HG03135 (cell line): ENCODE data around the gene BUD13.

Experiments used
- ATAC-seq: cut with Tn5 transposase; IDR thresholded peaks from one replicate; pipeline ENCODE4 v1.9.1; 2021; ENCODE audit warnings: mild to moderate bottlenecking, moderate library complexity; ENCODE audit not compliant: unreplicated experiment

Gene BUD13

DNA sequence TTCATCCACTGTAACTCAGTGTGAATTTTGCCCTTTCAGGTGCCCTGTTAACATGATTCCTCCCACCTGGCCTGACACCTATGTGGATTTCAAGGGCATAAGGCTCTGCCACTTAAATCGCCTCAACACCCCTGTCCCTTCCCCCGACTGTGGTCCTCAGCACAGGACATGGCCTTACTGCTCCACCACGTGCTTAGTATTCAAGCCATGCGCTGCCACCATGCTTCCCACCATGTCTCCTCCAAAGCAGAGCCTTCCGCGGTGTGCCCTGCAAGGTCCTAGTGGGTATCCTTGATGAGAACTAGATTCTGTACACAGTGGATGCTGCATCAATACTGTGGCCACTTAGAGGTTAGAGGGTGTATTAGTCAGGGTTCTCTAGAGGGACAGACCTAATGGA lies 51.9 kb downstream of the BUD13 start:
- ATAC-seq: no peak

DNA sequence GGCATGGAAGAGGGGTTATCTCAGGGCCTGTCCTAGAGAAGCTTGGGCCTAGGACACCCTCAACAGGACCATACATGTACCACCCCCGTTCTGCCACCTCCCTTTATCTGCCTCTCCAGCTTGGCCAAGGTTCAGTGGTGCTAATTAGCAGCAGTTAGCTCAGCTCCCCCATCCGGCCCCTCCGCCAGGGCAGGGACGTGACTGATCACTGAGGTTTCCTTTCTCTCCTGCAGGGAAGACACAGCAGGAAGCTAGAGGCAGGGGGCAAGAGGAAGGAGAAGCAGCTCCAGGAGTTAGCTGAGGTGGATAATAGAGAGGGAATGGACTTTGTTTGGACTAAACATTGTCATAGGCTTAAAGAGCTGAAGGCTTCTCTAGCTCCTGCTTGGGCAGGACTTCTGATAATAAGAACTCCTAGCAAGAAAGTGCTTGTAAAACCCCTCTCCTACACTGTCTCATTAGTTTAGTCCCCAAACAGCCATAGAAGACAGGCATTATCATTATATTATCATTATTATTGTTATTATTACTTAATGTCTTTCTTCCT lies 53.8 kb downstream of the BUD13 start:
- no peak for ATAC-seq

GRCh38 chr11:116716621-116717020 lies 56.2 kb downstream of the BUD13 start:
- no peak for ATAC-seq

DNA sequence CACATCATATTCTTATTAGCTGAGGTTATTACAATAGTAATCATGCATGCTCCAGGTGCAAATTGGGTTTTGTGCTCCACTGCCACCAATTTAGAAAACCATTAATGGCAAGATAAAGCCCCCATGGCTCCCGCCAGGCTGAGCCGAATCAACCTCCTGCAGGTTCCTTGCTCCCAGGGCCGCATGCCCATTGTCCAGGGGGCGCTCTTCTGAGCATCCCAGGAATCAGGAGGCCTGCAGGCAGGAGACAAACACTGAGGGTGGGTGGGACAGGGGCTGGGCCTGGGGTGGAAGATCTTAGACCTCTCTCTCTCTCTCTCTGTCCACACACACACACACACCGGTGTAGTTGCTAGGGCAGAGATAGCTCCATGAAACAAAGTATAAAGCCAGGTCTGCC lies 57.4 kb downstream of the BUD13 start:
- ATAC-seq: no peak

DNA sequence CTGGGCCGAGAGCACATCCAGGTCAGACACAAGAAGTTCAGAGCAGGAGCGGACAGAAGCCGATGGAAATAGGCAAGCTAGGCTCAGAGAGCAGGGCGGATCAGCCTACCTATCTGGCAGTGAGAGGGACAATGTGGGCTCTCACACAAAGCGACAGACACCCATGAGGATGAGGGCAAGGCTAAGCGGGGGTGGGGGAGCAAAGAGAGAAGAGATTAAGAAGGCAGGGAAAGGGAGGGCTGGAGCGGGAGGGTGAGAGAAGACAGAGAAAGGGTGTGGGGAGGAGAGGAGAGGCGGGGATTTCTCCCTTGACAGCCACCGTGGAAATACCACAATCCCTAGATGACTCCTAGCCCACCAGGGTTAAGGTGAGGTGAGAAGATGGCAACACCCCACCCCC lies 57.9 kb downstream of the BUD13 start:
- no peak for ATAC-seq

GRCh38 chr11:116712428-116712827 lies 60.4 kb downstream of the BUD13 start:
- ATAC-seq: no peak

- no peak for ATAC-seq
Measured at GRCh38 chr11:116710762-116711161, 62.0 kb downstream of the BUD13 start.

DNA sequence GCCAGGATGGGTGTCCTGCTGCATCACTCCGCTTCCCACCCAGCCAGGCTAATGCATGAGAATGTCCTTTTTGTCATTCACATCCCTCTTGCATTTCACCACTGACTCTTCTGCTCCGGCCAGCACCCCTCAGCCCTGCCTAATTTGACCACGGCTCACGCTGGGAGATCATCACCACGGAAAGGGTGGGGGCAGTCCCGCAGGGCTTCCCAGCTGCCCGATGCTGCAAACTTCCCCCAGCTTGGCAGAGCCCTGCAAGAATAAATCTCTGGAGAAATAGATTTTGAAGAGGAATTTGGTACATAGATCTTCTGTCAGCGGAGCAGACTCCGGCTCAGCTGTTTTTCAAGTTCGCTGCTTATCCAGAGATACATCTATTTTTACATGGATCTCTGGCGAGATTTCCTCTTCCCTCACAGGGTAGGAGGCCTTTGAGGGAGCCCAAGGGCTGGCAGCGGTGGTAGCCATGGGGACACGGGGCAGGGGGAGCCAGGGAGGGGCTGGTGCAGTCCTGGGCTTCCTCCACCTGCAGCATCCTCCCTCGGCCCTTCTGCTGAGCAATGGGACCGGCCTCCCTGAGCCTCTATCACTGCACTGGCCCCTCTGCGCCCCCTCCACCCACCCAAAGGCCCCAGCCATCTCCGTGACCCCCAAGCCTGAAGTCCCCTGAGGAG lies 62.6 kb downstream of the BUD13 start:
- ATAC-seq: no peak

DNA sequence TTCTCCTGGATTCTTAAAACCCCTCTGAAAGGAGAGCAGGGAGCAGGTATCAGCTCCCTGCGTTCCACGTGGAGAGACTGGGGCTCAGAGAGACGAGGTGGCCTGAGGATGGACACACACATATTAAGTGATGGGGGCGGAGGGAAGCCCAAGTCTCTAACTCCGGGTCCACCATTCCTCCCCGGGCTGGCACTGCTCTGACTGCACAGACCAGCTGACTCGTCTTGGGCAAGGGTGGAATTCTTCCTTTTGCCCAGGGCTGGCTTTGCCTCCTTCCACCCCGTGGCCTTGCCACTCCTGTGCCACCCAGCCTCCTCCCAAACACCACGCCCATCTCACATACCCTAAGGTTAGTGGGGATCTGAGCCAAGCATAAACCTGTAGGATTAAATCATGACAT lies 65.0 kb downstream of the BUD13 start:
- no peak for ATAC-seq

GRCh38 chr11:116707161-116707629 lies 65.6 kb downstream of the BUD13 start:
- ATAC-seq: no peak

- no peak for ATAC-seq
Measured at GRCh38 chr11:116703421-116703820, 69.4 kb downstream of the BUD13 start.

DNA sequence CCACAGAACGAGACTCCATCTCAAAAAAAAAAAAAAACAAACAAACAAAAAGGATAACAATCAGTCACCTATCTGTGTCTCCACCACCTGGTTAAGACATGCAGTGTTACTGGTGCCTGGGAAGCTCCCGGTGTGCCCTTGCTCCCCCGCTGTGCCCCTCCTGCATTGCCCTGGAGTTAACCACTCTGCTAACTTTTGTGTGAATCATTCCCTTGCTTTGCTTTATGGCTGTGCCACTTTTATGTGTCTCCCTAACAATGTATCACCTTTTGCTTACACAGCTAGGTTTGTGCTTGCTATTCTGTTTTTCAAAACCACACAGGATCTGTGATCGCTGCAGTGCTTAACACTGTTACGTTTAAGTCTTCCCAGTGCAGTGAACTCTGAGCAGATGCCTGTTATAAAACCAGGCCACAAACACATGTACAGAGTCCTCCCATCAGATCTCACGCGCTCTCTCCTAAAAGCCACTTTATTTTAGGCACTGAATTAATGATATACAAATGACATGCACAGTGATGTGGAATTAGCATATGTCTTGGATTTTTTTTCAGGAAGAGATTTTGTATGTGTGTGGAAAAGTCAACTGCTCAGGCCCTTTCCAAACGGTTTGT lies 69.9 kb downstream of the BUD13 start:
- ATAC-seq: no peak

- no peak for ATAC-seq
Measured at GRCh38 chr11:116701876-116702275, 70.9 kb downstream of the BUD13 start.

DNA sequence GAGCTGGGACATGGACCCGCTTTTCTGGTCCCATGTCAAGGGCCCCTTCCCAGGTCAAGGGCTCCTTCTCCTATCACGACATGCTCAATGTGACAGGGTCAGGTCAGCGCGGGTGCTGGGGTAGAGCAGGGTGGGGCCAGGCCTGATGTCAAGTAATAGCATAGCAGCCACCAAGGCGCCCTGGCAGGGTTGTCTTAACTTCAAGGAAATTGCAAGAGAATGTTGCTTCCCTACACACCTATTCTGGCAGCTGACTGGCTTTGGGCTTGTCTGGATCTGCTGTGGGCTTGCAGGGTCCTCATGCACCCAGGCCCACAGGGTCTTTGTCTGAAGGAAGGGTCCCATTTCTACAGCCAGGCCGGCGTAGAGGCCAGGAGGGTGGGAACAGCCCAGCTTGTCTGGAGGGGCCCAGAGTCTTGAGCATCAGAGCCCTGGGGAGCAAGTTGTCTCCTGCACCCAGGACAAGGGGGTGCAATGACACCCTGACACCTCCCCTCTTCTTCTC lies 71.4 kb downstream of the BUD13 start:
- ATAC-seq: no peak

- ATAC-seq: no peak
Measured at GRCh38 chr11:116700586-116701220, 72.1 kb downstream of the BUD13 start.
